Measurements from ENCODE around the gene FBXO42. TPM values are rescaled to one million over a fixed set of nuclear protein-coding genes. Genes with fewer than 3 reads are reported as not detected.

The FBXO42 gene
- total RNA-seq, 1 experiment from 2014 or later = 13.0 TPM

DNA sequence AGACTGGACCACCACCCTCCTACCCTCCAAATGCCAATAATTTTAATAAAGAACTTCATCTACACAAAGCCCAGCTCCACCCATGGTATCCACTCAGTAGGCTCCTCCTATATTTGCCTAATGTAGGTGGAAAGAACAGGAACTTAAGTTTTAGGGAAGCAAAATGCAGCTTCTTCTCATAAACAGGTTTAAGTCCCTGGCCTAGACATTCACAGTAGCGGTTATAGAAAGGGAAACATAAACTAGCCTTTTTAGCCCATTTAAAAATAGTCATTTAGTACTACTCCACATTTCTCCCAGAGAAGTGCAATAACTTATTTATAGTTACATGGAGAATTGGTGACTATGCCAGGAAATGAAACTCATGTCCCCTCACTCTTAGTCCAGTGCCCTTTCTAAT is 58.7 kb downstream of the FBXO42 start:
- H3K27ac ChIP-seq = no peak overlapping the region
- no peaks in the 10 kb centered on the region for H3K27me3 ChIP-seq (ENCODE audit: insufficient read depth, low read depth)
- H3K4me3 ChIP-seq = no peak overlapping the region
- H3K4me1 ChIP-seq (replicated peaks; ENCODE audit: insufficient read depth) = no peaks in the 10 kb centered on the region
- DNase-seq = no peak
- H3K9me2 ChIP-seq (ENCODE audit: insufficient read depth) = no peaks in the 10 kb centered on the region
- ChIA-PET POLR2A (ENCODE audit: unreplicated experiment) (no interaction called here), CTCF (no interaction called here)
- TF ChIP-seq, protein P1, sequence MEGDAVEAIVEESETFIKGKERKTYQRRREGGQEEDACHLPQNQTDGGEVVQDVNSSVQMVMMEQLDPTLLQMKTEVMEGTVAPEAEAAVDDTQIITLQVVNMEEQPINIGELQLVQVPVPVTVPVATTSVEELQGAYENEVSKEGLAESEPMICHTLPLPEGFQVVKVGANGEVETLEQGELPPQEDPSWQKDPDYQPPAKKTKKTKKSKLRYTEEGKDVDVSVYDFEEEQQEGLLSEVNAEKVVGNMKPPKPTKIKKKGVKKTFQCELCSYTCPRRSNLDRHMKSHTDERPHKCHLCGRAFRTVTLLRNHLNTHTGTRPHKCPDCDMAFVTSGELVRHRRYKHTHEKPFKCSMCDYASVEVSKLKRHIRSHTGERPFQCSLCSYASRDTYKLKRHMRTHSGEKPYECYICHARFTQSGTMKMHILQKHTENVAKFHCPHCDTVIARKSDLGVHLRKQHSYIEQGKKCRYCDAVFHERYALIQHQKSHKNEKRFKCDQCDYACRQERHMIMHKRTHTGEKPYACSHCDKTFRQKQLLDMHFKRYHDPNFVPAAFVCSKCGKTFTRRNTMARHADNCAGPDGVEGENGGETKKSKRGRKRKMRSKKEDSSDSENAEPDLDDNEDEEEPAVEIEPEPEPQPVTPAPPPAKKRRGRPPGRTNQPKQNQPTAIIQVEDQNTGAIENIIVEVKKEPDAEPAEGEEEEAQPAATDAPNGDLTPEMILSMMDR (conservative IDR thresholded peaks at IDR 0.05) = no peak
- no peak for TF ChIP-seq EZH2 (IDR thresholded peaks at IDR 0.05; ENCODE audit: low read depth)
- no peak overlapping the region for H2AFZ ChIP-seq
- H3K4me2 ChIP-seq = no peak overlapping the region
- BruUV-seq (replicated peaks) = no TSS peak
- H3F3A ChIP-seq (ENCODE audit: insufficient read depth, low read depth) = no peaks in the 10 kb centered on the region; the same call in 1 of the 2 replicates
- no peaks in the 10 kb centered on the region for H3K36me3 ChIP-seq (ENCODE audit: low read depth)
- H3K79me2 ChIP-seq (ENCODE audit: low read depth) = no peaks in the 10 kb centered on the region
- H3K9me3 ChIP-seq (ENCODE audit: insufficient read depth, low read depth) = no peaks in the 10 kb centered on the region
- intact Hi-C loops (cut with micrococcal nuclease; ENCODE audit: unreplicated experiment) = no loop called here
- no peaks in the 10 kb centered on the region for H4K20me1 ChIP-seq (ENCODE audit: insufficient read depth)

DNA sequence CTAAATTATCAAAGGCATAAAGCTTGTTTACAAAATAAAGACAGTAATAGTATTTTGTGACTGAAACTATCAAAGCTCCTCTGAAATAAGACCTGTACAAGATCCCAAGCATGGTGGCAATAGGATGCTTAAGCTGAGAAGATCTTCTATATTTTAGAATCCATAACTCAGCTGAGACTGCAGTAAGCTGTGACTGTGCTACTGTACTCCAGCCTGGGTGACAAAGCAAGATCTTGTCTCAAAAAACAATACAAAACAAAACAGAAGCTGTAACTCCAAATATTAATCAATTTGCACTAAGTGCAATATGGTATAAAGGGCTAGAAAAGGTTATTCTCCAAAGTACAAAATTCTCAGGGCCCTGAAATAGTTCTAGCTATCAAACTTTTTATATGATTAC is 59.5 kb downstream of the FBXO42 start:
- TF ChIP-seq EZH2 (IDR thresholded peaks at IDR 0.05; ENCODE audit: low read depth) = no peak
- TF ChIP-seq, protein P1 (conservative IDR thresholded peaks at IDR 0.05) = no peak
- intact Hi-C loops (cut with micrococcal nuclease; ENCODE audit: unreplicated experiment) = no loop called here
- Histone ChIP-seq H3K79me2 (ENCODE audit: low read depth) (no peaks in the 10 kb centered on the region), H3K27me3 (ENCODE audit: insufficient read depth, low read depth) (no peaks in the 10 kb centered on the region), H3K4me1 (replicated peaks; ENCODE audit: insufficient read depth) (no peaks in the 10 kb centered on the region), H3K36me3 (ENCODE audit: low read depth) (no peaks in the 10 kb centered on the region), H2AFZ (no peak overlapping the region), H3F3A (ENCODE audit: insufficient read depth, low read depth) (no peaks in the 10 kb centered on the region; the same call in 1 of the 2 replicates), H3K4me2 (no peak overlapping the region), H3K4me3 (no peak overlapping the region), H3K9me3 (ENCODE audit: insufficient read depth, low read depth) (no peaks in the 10 kb centered on the region), H3K9me2 (ENCODE audit: insufficient read depth) (no peaks in the 10 kb centered on the region), H3K27ac (no peak overlapping the region), H4K20me1 (ENCODE audit: insufficient read depth) (no peaks in the 10 kb centered on the region)
- no TSS peak for BruUV-seq (replicated peaks)
- ChIA-PET POLR2A (ENCODE audit: unreplicated experiment) (no interaction called here), CTCF (no interaction called here)
- DNase-seq = no peak

DNA sequence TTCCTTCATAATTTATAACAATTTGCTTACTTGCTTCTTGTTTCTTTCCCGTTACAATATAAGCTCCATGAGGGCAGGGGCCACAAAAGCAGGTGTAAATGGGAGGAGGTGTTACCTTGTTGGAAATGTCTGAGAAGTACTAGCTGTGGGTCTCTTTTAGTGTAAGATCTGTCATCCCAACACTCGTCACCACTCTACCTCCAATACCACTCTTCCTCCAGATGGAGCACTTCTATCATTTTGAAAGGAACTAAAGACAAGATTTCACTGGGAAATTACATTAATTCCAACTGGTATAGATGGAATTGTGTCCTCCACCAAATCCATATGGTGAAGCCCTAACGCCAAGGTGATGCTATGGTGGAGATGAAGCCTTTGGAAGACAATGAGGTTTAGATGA is 62.3 kb downstream of the FBXO42 start:
- Histone ChIP-seq H4K20me1 (ENCODE audit: insufficient read depth) (no peaks in the 10 kb centered on the region), H3K9me2 (ENCODE audit: insufficient read depth) (no peaks in the 10 kb centered on the region), H3K79me2 (ENCODE audit: low read depth) (no peaks in the 10 kb centered on the region), H2AFZ (no peak overlapping the region), H3K9me3 (ENCODE audit: insufficient read depth, low read depth) (no peaks in the 10 kb centered on the region), H3K4me3 (no peak overlapping the region), H3K4me2 (no peak overlapping the region), H3K27ac (no peak overlapping the region), H3K27me3 (ENCODE audit: insufficient read depth, low read depth) (no peaks in the 10 kb centered on the region), H3F3A (ENCODE audit: insufficient read depth, low read depth) (no peaks in the 10 kb centered on the region; the same call in 1 of the 2 replicates), H3K4me1 (replicated peaks; ENCODE audit: insufficient read depth) (no peaks in the 10 kb centered on the region), H3K36me3 (ENCODE audit: low read depth) (no peaks in the 10 kb centered on the region)
- TF ChIP-seq, protein P1 (conservative IDR thresholded peaks at IDR 0.05) = no peak
- no peak for TF ChIP-seq EZH2 (IDR thresholded peaks at IDR 0.05; ENCODE audit: low read depth)
- ChIA-PET CTCF (no interaction called here), POLR2A (ENCODE audit: unreplicated experiment) (no interaction called here)
- intact Hi-C loops (cut with micrococcal nuclease; ENCODE audit: unreplicated experiment) = no loop called here
- no peak for DNase-seq
- BruUV-seq (replicated peaks) = no TSS peak

All from PC-9 (cell line).